Stimulated activated CD8-positive, alpha-beta memory T cell treated with anti-CD3 and anti-CD28 coated beads, Interleukin-4, amount 100 ng/mL, for 24 hours (primary cell): ENCODE results near the gene CTSA.
"Not testable (repeated sequence)": the region's sequence is repeated elsewhere in the genome, so short reads cannot be mapped to it uniquely, and the experiment has no call there.

ENCODE experiments used
- DNase-seq: peaks from one replicate; pipeline ENCODE4 v3.0.0-alpha.2; 2020; ENCODE audit warnings: low read depth

The CTSA gene

GRCh38 chr20:45866454-45866853, 24.7 kb upstream of the CTSA start:
- DNase-seq = no peak

DNA sequence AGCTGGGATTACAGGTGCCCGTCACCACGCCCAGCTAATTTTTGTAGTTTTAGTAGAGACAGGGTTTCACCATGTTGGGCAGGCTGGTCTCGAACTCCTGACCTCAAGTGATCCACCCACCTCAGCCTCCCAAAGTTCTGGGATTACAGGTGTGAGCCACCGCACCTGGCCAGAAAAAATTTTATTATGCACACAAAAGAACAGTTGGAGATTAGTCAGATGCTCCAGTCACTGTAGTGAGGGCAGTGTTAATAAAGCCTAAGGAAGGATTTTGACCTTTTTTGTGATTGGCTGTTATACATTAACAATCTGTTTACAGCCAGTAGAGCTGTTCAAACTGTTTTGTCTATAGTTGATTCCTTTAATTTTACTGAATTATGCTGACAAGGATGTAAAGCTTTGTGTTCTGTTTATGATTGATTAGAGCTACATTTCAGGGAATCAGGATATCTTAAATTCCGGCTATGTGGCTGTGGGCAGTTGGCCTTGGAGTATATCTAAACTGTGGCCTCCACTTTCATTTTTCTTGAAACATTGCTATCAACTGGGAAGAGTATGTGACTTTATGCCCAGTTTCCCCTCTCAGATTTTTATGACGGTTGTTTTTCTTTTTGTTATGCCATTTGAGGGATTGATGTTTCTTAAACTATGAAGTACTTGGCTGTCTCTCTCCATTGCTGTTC, 23.9 kb upstream of the CTSA start:
- no peak for DNase-seq

- no peak for DNase-seq
Observed at GRCh38 chr20:45867819-45868176, 23.3 kb upstream of the CTSA start.

DNA sequence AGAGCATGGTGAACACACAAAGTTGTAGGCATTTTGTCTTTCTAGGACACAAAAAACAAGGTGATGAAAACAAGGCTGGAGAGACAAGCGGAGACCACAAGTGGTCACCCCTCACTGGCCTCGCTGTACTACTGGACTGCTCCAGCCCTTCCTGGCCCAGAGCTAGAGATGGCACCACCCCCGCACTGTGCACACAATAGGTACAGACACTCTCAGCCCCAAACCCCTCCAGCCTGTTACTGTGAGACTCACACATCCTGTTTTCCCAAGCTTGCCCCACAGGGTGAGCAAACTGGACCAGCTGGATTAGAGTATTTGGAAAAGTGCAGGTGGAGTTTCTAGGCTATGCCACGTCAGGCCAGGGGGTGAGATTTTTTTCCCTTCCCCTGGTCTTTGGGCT, 18.5 kb upstream of the CTSA start:
- no peak for DNase-seq

DNA sequence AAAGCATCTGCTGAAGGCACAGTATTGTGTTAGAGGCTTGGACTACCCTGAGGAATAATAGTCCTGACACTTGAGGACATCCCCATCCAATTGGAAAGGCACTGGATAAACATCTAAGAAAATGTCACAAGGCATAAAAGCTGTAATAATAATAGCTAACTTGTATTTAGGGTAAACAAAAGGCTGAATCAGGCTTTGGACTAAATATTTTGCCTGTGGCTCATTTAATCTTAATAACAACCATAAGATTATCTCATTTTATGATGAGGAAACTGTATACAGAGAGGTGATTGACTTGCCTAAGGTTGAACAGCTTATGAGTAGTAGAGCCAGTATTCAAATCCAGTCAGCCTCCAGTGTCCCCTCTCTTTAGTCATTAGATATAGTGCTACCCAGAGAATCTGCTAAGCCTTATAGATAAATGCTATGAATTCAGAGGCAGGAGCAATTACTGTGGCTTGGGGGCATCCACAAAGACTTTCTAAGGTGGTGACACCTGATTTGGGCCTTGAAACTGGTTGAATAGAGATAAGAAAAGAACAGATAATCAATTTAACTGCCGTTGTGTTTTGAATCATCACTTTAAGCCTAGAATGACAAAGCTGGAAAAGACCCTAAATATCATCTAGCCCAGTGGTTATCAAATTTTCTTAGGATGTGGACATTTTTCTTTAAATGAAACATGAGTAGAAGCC, 17.6 kb upstream of the CTSA start:
- DNase-seq = no peak

GRCh38 chr20:45874104-45874481, 17.0 kb upstream of the CTSA start:
- not testable (repeated sequence) for DNase-seq

- DNase-seq = no peak
Observed at GRCh38 chr20:45874576-45874975, 16.6 kb upstream of the CTSA start.

- DNase-seq = no peak
Observed at GRCh38 chr20:45878076-45878761, 12.9 kb upstream of the CTSA start.

- peak; percentile 98 for DNase-seq
Observed at GRCh38 chr20:45880988-45881788, 9.9 kb upstream of the CTSA start, which contains the start of gene ZSWIM1. TSS of gene ZSWIM1 (plus strand) at chr20:45881227. CDS start at chr20:45882593, 1,366 bp downstream.

GRCh38 chr20:45882469-45883099, 8.6 kb upstream of the CTSA start:
- no peak for DNase-seq

DNA sequence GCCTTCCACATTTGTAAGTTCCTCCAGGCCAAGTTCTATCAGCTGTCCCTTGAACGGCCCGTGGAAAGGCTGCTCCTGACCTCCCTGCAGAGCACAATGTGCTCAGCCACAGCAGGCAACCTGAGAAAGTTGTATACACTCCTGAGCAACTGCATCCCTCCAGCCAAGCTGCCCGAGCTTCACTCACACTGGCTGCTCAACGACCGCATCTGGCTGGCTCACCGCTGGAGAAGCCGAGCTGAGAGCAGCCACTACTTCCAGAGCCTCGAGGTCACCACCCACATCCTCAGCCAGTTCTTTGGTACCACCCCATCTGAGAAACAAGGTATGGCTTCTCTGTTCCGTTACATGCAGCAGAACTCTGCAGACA, 8.1 kb upstream of the CTSA start:
- no peak for DNase-seq

- DNase-seq = no peak
Observed at GRCh38 chr20:45886590-45887345, 4.4 kb upstream of the CTSA start.

- DNase-seq = no peak
Observed at GRCh38 chr20:45887346-45887715, 3.8 kb upstream of the CTSA start, which contains the start of gene SPATA25. TSS of gene SPATA25 (minus strand) at chr20:45887622. CDS start at chr20:45887590, 32 bp downstream.

DNA sequence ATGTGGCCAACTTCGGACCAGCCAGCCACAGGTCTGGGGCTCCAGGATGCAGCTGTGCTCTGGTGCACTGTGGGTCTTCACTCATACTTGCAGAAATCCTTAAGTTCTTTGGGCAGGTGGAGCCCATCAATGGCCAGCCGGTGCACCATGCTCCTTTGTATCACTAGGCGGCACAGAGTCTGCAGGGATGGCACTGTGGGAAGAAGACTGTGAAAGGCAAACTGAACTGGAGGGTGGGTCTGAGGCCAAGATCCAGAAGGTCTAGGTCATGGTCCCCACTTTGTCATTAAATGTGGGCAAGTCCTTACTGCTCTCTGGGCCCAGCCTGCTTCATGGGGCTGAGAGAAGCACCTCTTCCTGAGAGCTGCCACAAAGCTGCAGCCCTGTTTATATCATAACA, 2.5 kb upstream of the CTSA start:
- no peak for DNase-seq

DNA sequence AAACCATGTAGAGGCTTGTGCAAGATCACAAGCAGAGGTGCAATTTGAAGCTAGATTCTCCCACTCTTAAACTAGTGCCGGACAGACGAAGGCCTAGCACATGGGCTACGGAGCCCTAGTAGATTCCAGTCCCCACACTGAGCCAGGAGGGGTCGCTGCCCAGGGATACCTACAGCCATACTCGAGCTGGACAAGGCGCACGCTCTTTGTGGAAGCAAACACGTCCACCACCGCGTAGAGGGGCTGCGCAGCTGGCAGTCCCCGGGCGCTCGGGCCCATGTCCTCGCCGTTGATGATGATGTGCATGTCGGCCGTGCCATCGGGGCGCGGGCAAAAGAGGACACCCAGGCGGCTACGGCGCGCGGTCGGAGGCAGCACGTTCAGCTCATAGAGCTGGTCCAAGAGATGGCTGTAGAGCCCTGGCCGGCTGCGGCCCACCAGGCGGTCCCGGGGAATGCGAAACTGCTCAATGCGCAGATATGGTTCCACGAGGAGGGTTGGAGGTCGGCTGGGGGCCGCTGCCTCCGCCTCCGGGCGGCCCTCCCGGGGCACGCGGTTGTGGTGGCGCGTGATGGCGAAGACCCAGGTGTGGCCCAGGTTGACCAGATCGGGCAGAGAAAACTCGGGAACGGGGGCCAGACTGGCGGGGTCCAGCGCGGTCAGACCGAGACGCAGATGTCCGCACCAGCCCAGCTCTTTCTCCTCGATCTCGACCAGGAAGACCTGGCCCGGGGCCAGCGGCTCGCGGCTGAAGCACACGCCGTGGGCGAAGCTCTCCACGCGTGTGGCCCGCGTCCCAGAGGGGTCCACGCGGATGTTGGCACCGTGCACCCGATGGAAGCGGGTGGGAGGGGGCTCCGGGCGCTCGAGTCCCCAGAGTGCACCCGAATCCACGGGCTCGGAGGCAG, 804 bp upstream of the CTSA start:
- DNase-seq = peak; percentile 30

- no peak for DNase-seq
Observed at GRCh38 chr20:45892049-45892825, 1.1 kb downstream of the CTSA start.

GRCh38 chr20:45892828-45893500, 1.8 kb downstream of the CTSA start:
- no peak for DNase-seq

- DNase-seq = no peak
Observed at GRCh38 chr20:45893831-45894230, 2.7 kb downstream of the CTSA start.

DNA sequence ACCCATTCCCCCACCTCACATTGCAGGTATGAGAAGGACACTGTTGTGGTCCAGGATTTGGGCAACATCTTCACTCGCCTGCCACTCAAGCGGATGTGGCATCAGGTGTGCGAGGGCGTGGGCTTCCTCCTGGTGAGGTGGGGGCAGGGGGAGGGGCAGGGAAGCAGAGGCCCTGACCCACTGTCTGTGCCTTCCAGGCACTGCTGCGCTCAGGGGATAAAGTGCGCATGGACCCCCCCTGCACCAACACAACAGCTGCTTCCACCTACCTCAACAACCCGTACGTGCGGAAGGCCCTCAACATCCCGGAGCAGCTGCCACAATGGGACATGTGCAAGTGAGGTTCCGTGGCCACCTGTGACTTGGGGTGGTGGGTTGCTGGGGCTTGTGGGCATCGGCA, 3.7 kb downstream of the CTSA start:
- no peak for DNase-seq
